Measurements from ENCODE around the gene RAPGEF4.

Gene RAPGEF4

GRCh38 chr2:173095356-173095755, 359.7 kb downstream of the RAPGEF4 start:
- Histone ChIP-seq H3K4me1 (ENCODE audit: control insufficient read depth, insufficient read depth, low read length) (no peaks in the 10 kb centered on the region; the same call in 1 of the 2 replicates), H3K9me3 (ENCODE audit: control insufficient read depth, insufficient read depth, low read depth, low read length) (no peaks in the 10 kb centered on the region)
- POLR2A ChIA-PET = interaction anchor here (0.6 kb wide), 1 partner anchor 24 kb away, joined by 4 read pairs; no protein-coding TSS in a partner anchor

More at GRCh38 chr2:173095356-173095755, 359.7 kb downstream of the RAPGEF4 start:
- Histone ChIP-seq H3K4me3 (ENCODE audit: low read depth, low read length) (no peak overlapping the region), H3K36me3 (ENCODE audit: control insufficient read depth in 2 of 2, insufficient read depth in 1 of 2, low read length in 2 of 2) (peaks cover 0 to 26% of the 10 kb centered on the region in 2 experiments; a peak in 1 of 3 replicates), H3K27ac (ENCODE audit: extremely low read depth, low read depth, low read length) (no peak overlapping the region)
- CTCF ChIA-PET = interaction anchor here (0.9 kb wide), 1 partner anchor 10 kb away, joined by 6 read pairs; no protein-coding TSS in a partner anchor
- TF ChIP-seq, protein P1, sequence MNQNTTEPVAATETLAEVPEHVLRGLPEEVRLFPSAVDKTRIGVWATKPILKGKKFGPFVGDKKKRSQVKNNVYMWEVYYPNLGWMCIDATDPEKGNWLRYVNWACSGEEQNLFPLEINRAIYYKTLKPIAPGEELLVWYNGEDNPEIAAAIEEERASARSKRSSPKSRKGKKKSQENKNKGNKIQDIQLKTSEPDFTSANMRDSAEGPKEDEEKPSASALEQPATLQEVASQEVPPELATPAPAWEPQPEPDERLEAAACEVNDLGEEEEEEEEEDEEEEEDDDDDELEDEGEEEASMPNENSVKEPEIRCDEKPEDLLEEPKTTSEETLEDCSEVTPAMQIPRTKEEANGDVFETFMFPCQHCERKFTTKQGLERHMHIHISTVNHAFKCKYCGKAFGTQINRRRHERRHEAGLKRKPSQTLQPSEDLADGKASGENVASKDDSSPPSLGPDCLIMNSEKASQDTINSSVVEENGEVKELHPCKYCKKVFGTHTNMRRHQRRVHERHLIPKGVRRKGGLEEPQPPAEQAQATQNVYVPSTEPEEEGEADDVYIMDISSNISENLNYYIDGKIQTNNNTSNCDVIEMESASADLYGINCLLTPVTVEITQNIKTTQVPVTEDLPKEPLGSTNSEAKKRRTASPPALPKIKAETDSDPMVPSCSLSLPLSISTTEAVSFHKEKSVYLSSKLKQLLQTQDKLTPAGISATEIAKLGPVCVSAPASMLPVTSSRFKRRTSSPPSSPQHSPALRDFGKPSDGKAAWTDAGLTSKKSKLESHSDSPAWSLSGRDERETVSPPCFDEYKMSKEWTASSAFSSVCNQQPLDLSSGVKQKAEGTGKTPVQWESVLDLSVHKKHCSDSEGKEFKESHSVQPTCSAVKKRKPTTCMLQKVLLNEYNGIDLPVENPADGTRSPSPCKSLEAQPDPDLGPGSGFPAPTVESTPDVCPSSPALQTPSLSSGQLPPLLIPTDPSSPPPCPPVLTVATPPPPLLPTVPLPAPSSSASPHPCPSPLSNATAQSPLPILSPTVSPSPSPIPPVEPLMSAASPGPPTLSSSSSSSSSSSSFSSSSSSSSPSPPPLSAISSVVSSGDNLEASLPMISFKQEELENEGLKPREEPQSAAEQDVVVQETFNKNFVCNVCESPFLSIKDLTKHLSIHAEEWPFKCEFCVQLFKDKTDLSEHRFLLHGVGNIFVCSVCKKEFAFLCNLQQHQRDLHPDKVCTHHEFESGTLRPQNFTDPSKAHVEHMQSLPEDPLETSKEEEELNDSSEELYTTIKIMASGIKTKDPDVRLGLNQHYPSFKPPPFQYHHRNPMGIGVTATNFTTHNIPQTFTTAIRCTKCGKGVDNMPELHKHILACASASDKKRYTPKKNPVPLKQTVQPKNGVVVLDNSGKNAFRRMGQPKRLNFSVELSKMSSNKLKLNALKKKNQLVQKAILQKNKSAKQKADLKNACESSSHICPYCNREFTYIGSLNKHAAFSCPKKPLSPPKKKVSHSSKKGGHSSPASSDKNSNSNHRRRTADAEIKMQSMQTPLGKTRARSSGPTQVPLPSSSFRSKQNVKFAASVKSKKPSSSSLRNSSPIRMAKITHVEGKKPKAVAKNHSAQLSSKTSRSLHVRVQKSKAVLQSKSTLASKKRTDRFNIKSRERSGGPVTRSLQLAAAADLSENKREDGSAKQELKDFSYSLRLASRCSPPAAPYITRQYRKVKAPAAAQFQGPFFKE (tag by site-specific recombination; IDR thresholded peaks at IDR 0.05; ENCODE audit: borderline replicate concordance) = no peak
- TF ChIP-seq ZNF248 (tag by site-specific recombination; IDR thresholded peaks at IDR 0.05) = no peak
- TF ChIP-seq, protein P2, sequence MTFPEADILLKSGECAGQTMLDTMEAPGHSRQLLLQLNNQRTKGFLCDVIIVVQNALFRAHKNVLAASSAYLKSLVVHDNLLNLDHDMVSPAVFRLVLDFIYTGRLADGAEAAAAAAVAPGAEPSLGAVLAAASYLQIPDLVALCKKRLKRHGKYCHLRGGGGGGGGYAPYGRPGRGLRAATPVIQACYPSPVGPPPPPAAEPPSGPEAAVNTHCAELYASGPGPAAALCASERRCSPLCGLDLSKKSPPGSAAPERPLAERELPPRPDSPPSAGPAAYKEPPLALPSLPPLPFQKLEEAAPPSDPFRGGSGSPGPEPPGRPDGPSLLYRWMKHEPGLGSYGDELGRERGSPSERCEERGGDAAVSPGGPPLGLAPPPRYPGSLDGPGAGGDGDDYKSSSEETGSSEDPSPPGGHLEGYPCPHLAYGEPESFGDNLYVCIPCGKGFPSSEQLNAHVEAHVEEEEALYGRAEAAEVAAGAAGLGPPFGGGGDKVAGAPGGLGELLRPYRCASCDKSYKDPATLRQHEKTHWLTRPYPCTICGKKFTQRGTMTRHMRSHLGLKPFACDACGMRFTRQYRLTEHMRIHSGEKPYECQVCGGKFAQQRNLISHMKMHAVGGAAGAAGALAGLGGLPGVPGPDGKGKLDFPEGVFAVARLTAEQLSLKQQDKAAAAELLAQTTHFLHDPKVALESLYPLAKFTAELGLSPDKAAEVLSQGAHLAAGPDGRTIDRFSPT (tag by site-specific recombination; IDR thresholded peaks at IDR 0.05) = no peak
- no peak for TF ChIP-seq ZNF391 (tag by site-specific recombination; IDR thresholded peaks at IDR 0.05; ENCODE audit: borderline replicate concordance, low read depth)
- no peak for TF ChIP-seq ZNF791 (tag by site-specific recombination; IDR thresholded peaks at IDR 0.05)
- TF ChIP-seq OVOL3 (tag by site-specific recombination; IDR thresholded peaks at IDR 0.05) = no peak
- TF ChIP-seq ZBTB6 (tag by site-specific recombination; IDR thresholded peaks at IDR 0.05) = no peak
- TF ChIP-seq ZNF350 (tag by site-specific recombination; IDR thresholded peaks at IDR 0.05) = no peak
- TF ChIP-seq HOXD13 (CRISPR knock-in tag; IDR thresholded peaks at IDR 0.05; ENCODE audit: borderline replicate concordance) = no peak
- no peak for TF ChIP-seq IKZF3 (tag by site-specific recombination; IDR thresholded peaks at IDR 0.05)
- no peak for TF ChIP-seq CTCF (tag by site-specific recombination; IDR thresholded peaks at IDR 0.05)
- no peak for TF ChIP-seq ZBTB21 (tag by site-specific recombination; IDR thresholded peaks at IDR 0.05)
- no peak for TF ChIP-seq ZNF621 (tag by site-specific recombination; IDR thresholded peaks at IDR 0.05)
- no peak for TF ChIP-seq KLF9 (tag by site-specific recombination; IDR thresholded peaks at IDR 0.05; ENCODE audit: low read depth)
- TF ChIP-seq, protein P3, sequence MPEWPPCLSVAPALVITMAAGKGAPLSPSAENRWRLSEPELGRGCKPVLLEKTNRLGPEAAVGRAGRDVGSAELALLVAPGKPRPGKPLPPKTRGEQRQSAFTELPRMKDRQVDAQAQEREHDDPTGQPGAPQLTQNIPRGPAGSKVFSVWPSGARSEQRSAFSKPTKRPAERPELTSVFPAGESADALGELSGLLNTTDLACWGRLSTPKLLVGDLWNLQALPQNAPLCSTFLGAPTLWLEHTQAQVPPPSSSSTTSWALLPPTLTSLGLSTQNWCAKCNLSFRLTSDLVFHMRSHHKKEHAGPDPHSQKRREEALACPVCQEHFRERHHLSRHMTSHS (tag by site-specific recombination; IDR thresholded peaks at IDR 0.05) = no peak
- no peak for TF ChIP-seq ZNF76 (tag by site-specific recombination; IDR thresholded peaks at IDR 0.05; ENCODE audit: borderline replicate concordance, low read depth)
- TF ChIP-seq ZNF701 (tag by site-specific recombination; IDR thresholded peaks at IDR 0.05) = no peak
- TF ChIP-seq ZNF157 (tag by site-specific recombination; IDR thresholded peaks at IDR 0.05) = no peak
- TF ChIP-seq ZNF426 (tag by site-specific recombination; IDR thresholded peaks at IDR 0.05) = no peak
- TF ChIP-seq ZSCAN23 (tag by site-specific recombination; IDR thresholded peaks at IDR 0.05) = no peak
